CD4-positive, alpha-beta T cell treated with Interleukin-10 for 1 hour (primary cell): ENCODE data around the gene RBBP6.
"Not testable (repeated sequence)": the region's sequence is repeated elsewhere in the genome, so short reads cannot be mapped to it uniquely, and the experiment has no call there.

Experiments
- DNase-seq: peaks from one replicate; pipeline ENCODE4 v3.0.0-alpha.2; 2020

Gene RBBP6, protein sequence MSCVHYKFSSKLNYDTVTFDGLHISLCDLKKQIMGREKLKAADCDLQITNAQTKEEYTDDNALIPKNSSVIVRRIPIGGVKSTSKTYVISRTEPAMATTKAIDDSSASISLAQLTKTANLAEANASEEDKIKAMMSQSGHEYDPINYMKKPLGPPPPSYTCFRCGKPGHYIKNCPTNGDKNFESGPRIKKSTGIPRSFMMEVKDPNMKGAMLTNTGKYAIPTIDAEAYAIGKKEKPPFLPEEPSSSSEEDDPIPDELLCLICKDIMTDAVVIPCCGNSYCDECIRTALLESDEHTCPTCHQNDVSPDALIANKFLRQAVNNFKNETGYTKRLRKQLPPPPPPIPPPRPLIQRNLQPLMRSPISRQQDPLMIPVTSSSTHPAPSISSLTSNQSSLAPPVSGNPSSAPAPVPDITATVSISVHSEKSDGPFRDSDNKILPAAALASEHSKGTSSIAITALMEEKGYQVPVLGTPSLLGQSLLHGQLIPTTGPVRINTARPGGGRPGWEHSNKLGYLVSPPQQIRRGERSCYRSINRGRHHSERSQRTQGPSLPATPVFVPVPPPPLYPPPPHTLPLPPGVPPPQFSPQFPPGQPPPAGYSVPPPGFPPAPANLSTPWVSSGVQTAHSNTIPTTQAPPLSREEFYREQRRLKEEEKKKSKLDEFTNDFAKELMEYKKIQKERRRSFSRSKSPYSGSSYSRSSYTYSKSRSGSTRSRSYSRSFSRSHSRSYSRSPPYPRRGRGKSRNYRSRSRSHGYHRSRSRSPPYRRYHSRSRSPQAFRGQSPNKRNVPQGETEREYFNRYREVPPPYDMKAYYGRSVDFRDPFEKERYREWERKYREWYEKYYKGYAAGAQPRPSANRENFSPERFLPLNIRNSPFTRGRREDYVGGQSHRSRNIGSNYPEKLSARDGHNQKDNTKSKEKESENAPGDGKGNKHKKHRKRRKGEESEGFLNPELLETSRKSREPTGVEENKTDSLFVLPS (N-terminal part only)

DNA sequence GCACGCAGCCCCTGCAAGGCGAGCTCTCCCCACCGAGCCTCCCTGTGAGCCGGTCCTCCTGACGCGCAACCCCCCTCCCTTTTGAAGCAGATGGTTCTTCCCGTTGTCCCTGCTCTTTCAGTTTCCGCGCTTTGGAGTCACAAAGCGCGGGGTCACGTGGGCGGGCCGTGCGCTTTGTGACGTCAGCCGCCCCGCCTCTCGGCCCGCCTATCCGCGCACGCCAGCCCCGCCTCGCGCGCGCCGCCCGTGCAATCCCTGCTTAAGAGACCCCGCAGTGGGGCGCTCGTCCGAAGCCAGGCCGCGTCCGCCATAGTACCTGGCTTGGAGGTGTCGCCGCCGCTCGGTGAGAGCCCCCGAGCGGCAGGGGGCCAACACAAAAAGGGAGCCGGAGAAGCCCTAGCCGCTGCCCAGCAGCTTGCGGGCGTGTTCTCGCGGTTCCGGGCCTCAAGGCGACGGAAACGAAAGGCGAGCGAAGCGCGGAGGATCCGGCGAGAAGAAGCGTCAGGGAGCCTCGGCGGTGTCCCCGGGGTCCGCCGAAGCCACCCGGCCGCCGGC lies at the start of gene RBBP6:
TSS of gene RBBP6 (plus strand) at position 272 of the 555 bp plus-strand sequence. CDS start 1,061 bp downstream, outside the sequence.
- peak; percentile 95 for DNase-seq

DNA sequence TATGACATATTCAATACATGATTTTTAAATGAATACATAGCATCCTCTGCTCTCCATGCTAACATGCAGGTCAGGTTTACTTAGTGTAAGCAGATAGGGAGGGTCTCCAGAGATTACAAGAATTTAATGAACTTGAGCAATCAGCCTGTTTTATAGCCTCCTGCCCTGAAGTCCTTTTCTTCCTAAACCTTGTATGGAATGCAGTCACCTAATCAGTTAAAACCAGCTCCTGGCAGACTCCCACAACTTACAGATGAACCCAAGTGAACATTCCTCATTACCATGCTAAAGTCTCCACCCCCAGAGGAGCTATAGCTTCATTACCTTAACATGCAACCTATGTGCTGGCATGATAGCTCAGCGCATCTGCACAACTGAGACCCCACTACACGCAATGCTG lies 48.5 kb upstream of the RBBP6 start:
- DNase-seq = no peak

DNA sequence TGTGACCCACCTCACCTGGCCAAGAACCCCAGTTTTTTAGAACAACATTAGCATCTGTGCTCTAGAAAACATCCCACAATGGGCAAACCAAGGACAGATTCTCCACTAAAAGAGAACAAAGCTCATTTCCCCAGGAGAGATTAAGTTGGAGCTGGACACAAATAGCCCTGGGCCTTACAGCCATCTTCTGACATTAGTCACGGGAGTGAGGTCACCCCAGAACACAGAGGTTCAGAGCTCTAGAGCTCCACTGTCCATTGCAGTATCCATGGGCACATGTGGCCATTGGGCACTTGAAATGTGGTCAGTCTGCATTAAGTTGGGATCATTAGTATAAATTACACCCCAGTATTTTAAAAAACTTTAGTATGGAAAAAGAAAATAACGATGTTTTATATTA lies 47.6 kb upstream of the RBBP6 start:
- no peak for DNase-seq

DNA sequence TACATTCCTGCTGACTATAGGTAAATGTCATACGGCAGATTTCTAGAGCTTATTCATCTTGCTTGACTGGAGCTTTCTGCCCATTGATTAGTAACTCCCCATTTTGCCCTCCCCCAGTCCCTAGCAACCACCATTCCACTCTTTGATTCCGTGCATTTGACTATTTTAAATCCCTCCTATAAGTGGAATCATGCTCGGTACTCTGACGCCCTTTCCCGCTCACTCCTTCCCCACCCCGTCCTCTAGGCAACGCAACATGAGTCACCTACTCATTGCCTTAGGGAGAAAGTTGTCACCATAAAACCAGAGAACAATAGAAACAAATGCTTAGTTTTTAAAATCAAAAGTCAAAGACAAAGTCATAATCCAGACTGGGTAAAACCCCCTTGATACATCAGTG lies 45.5 kb upstream of the RBBP6 start:
- no peak for DNase-seq

DNA sequence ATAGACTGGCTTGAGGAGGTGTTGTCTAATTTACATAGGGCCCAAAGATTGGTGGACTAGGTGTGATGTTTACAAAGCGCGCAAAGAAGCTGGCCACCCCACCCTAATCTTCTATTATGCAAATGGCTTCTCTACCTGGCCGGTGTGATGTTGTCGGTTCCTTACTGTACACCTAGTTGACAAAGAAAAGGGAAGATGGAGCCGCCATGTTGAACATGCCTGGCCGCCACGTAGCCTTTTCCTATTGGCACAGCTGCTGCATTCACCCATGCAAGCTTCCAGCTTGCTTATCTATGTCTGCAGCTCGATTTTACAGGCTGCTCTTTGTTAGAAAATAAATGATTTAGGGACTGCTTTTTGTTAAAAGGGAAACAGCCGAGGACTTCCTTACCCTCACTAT lies 44.2 kb upstream of the RBBP6 start:
- not testable (repeated sequence) for DNase-seq

DNA sequence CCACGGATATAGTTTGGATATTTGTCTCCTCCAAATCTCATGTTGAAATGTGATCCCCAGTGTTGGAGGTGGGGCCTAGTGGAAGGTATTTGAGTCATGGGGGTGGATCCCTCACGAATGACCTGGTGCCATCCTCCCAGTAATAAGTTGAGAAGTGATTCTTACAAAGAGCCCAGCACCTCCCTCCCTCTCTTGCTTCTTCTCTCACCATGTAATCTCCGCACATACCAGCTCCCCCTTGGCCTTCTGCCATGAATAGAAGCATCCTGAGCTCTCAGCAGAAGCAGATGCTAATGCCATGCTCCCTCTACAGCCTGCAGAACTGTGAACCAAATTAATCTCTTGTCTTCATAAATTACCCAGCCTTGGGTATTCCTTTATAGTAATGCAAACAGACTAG lies 41.9 kb upstream of the RBBP6 start:
- no peak for DNase-seq

DNA sequence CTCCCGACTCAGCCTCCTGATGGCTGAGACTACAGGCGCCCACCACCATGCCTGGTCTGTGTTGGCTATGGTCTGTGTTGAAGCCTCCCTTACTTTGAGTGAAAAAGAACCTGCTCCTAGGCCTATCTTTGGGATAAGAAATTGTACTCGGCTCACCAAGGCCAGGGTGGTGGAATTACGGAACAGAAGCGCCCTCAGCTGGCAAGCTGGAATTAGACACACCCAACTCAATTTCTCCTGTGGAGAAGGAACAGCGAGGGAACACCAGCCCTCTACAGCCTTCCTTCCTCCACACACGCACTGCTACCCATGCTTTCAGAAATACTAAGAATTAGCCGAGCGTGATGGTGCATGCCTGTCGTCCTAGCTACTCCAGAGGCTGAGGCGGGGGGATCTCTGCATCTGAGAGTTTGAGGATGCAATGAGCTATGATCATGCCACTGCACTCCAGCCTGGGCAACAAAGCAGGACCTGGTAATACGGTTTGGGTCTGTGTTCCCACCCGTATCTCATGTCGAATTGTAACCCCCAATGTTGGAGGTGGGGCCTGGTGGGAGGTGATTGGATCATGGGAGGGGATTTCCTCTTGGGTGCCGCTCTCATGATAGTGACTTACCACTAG lies 40.1 kb upstream of the RBBP6 start:
- peak; percentile 1 for DNase-seq

DNA sequence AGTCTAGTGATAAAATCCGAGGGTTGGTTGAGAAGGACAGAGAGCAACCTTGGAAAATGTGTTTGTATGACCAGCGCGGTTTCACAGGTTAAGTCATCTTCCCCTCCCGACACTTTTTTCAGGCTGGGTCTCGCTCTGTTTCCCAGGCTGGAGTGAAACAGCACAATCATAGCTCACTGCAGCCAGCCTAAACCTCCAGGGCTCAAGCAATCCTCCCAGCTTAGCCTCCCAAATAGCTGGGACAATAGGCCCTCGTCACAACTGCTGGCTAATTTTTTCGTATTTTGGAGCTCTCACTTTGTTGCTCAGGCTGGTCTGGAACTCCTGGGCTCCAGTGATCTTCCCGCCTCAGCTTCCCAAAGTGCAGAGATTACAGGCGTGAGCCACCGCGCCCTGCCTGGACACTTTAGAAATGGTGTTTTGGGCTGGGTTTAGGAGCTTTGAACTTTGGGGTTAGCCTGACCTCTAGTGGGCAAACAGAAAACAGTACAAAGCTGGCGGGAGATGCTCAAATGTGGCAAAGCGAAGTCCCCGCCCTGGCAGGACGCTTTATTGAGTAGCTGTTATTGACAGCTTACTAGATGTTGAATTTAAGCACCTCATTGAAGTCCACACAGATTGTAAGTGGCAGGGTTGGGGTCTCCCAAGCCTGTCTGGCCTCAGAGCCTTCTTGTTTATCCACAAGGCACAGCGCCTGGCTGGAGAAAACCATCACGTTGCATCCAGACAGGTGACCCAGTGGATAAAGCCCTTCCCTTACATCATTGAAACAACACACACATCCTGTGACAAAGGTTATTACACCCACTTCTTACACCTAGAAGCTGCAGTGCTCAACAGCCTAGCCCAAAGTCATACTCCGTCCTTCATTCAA lies 34.7 kb upstream of the RBBP6 start:
- peak; percentile 71 for DNase-seq

DNA sequence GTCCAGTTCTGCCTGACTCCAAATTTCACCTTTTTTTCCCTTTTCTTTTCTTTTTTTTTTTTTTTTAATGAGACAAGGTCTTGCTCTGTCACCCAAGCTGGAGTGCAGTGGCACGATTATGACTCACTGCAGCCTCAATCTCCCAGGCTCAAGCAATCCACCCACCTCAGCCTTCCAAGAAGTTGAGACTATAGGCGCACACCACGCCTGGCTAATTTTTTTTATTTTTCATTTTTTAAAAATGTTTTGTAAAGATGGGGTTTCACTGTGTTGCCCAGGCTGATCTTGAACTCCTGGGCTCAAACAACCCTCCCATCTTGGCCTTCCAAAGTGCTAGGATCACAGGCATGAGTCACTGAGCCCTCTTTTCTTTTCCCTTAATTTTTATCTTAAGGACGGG lies 33.4 kb upstream of the RBBP6 start:
- no peak for DNase-seq

DNA sequence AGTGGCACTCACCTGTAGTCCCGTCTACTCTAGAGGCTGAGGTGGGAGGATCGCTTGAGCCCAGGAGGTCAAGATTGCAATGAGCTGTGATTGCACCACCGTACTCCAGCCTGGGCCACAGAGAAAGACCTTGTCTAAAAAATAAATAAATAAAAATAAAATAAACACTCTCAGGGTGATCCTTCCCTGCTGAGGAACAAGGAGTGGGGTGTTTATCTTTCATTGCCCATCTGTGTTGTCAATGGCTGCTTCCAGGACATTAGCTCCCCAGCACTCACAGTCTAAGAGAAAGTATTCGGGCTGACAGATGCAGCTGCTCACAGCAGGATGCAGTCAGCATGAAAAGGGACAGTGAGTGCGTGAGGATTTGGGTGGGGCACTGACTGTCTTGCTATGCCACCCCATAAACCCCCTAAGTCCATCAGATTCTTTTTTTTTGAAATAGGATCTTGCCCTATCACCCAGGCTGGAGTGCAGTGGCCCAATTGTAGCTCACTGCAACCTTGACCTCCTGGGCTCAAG lies 31.3 kb upstream of the RBBP6 start:
- no peak for DNase-seq

DNA sequence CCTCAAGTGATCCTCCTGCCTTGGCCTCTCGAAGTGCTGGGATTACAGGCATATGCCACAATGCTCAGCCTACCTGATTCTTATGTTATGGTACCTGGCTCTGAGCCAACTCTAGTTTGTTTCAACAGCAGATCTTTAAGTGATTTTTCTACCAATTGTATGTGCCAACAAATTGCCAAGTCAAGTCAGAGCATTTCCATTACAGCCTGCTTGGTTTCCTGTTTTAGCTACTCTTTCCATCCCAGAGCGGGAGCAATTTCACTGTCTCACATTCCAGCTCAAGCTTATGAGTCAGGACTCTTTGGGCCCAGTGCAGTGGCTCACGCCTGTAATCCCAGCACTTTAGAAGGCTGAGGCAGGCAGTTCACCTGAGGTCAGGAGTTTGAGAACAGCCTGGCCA lies 30.8 kb upstream of the RBBP6 start:
- no peak for DNase-seq

DNA sequence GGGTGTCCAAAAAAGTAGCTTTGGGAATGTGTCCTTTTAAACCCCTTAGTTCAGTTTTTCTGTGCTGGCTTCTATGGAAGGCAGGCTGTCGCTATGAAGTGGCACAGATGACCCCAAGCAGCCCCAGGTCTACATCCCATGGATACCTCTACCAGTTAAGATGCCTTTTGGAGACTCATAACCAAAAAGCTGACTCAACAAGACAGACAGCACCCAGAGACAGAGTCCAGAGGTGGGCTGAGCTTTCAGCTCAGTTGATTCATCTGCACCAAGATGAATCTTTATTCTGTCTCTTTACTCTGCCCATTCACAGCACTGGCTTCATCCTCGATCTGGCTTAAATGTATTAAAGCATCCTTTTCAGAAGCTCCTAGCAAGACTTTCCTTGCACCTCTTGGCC lies 29.8 kb upstream of the RBBP6 start:
- DNase-seq = no peak

DNA sequence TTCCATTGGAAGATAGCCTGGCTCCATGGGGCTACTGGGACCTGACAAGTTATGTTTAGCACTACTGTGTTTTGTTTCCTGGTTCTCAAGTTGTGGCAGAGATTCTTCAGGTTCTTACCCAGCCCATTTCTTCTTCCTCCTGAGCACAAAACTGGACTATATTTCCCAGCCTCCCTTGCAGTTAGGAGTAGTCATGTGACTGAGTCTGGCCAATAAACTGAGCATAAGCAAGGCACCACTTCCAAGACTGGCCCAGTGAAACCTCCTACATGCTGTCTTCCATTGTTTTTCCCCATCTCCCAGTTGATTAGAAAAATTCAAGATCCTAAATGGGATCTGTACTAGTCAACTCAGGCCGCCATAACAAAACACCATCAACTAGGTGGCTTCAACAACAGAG lies 28.2 kb upstream of the RBBP6 start:
- DNase-seq = no peak

DNA sequence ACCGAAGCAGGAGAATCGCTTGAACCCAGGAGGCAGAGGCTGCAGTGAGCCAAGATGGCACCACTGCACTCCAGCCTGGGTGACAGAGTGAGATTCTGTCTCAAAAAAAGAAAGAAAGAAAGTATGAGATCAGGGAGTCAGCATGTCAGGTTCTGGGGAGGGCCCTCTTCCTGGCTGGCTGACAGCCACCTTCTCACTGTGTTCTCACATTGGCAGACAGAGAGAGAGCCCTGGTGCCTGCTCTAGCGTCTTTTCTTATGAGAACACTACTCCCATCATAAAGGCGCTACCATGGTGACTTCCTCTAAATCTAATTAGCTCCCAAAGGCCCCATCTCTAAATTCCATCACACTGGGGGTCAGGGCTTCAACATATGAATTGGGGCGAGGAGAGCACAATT lies 27.6 kb upstream of the RBBP6 start:
- no peak for DNase-seq

DNA sequence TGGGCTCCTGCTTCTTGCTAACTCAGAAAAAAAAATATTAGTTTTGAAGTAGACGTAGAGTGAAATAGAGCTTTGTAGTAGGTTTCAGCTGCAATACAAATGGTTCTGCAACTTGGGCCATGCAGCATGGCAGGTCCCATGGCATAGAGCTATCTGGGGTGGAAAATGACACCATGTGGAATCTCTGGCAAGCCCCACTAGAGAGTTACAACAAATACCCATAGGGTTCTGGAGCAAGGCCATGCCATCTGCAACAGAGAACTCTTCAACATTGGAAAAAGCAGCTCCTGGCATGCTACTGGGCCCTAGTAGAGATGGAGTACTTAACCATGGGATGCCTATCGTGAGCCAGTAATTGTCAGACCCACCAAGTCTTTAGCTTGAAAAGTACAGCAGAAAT lies 25.3 kb upstream of the RBBP6 start:
- no peak for DNase-seq

DNA sequence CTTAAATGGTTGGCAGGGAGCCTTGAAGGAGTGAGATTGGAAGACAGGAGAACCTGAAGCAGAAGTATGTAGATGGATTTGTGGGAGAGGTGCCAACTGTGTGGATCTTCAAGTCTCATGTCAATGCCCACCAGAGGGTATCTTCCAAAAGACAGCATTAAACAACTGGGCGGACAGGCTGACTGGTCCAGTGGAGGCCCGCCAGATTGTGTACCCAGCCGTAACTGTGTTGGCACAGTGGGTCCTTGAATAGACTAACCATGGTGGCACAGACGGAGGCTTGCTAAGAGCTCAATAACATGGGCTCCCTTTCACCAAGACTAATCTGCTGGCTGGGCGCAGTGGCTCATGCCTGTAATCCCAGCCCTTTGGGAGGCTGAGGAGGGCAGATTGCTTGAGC lies 24.2 kb upstream of the RBBP6 start:
- DNase-seq = no peak

DNA sequence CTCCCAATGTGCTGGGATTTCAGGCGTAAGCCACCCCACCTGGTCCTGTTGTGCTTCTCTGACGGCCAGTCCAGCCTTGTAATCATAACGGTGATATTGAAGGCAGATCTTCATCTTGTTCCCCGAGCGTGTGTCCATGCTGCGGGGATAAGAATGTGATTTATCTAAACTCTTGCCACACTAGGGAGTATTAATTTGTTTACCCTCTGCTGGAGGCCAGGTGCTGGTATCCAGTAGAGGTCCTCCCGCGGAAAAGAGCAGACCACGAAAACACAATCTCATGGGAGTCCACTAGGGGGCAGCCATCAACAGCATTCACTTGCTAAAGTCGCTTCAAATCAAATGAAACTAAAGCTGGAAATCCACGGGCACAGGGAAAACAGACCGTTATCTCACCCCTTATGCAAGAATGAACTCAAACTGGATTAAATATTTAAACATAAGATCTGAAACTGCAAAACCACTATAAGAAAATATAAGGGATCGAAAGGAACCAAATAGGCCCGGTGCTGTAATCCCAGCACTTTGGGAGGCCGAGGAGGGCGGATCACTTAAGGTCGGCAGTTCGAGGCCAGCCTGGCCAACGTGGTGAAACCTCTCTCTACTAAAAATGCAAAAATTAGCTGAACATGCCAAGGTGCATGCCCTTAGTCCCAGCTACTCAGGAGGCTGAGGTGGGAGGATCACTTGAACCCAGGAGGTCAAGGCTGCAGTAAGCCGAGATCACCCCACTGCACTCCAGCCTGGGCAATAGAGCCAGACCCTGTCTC lies 22.3 kb upstream of the RBBP6 start:
- peak; percentile 78 for DNase-seq

DNA sequence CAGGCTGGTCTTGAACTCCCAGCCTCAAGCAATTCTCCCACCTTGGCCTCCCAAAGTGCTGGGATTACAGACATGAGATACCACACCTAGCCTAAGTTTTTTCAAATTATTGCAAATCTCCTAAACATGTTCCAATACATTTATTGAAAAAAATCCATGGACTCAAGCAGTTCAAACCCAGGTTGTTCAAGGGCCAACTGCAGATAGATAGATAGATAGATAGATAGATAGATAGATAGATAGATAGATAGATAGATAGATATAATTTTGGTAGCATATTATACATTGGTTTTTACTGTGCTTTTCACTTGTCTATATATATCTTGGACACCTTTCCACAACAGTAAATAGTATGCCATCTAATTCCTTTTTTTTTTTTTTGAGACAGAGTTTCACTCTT lies 20.9 kb upstream of the RBBP6 start:
- no peak for DNase-seq

DNA sequence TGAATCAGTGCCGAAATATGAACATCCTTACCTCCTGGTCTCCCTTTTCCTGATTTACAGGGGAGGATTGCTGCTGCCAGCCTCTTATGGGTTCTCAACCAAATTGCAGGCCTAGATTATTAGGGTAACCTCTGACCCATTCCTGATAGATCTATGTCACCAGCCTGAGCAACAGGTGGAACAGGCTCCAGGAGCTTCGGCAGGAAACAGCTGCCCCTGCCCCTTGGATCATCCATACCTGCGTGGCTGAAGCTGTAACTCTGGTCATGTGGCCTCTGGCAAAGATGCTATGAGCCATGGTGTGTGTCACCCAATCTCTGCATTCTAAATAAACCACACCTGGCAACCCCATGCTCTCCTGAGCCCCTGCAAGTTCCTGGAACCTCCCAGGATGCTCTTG lies 18.4 kb upstream of the RBBP6 start:
- no peak for DNase-seq

DNA sequence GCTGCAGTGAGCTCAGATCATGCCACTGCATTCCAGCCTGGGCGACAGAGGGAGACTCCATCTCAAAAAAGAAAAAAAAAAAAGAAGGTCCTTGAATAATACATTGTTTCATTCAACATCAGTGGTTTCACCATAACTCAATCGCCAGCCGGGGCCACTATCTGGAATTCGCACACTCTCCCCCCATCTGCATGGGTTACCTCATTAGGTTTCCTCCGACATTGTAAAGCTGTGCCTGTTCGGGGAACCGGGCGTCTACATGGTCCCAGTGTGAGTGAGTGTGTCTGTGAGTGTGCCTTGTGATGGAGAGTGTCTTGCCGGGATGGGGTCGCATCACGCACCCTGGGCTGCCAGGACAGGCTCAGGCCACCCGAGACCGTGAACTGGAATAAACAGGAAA lies 16.6 kb upstream of the RBBP6 start:
- no peak for DNase-seq

DNA sequence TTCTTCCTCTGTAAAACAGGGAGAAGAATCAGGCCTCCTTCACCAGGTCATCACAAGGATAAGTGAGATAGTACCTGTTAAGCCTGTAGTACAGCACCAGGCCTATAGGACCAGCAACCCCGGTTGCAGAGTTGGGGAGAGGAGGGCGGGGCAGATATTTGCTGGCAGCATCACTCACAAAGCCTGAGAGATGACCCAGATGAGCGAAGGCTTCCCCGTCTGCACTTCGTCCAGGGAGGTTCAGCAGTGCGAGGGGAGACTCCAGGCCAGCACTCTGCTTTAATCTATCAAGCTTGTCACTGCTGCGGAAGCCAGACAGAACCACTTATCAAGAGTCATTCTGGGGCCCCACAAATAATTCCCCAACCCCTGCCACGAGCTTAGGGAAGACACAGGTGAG lies 15.8 kb upstream of the RBBP6 start:
- no peak for DNase-seq
